Left cardiac atrium (tissue), 4 donors: Measurements from ENCODE around the gene TCF23. TPM values are rescaled to one million over a fixed set of nuclear protein-coding genes. Genes with fewer than 3 reads are reported as not detected.
"Not testable (repeated sequence)": the region's sequence is repeated elsewhere in the genome, so short reads cannot be mapped to it uniquely, and the experiment has no call there.

Experiments
- ATAC-seq, 2 donors: fragments of 200-7000 bp; cut with Tn5 transposase; one replicate each; pipeline ENCODE4 v1.9.1; 2020; ENCODE audit warnings: mild to moderate bottlenecking in 2 of 2, moderate library complexity in 2 of 2
- DNase-seq: peaks from one replicate; pipeline ENCODE4 v3.0.0-alpha.2; 2020
- intact Hi-C, 2 donors: fragments of 100-400 bp; cut with DNase I; formaldehyde crosslinking; loops; one replicate each; pipeline versions ENCODE4 v1.14.1 to v1.15.1; 2022 to 2023
- long read RNA-seq: library from polyadenylated mRNA; unstranded; transcript quantifications from one replicate; pipeline ENCODE4 v2.0.0, GENCODE V29; 2021
- total RNA-seq, 2 donors: library from RNA; stranded (reverse); fragmentation: NEBNext Ultra II Directional; extraction: Animal tissue kit (Norgen Biotek cat#: 25700); gene quantifications; one replicate each; pipeline ENCODE4 v1.2.1, GENCODE V29; 2021
- donor health status: DM: no; HTN: yes; CAD: no.
- donor health status: DM: no; HTN: yes; CAD: no; lungs with severe emphysema.
- donor health status: DM: yes; HTN: yes; CAD: no.
- donor health status: Dilated cardiomyopathy.

The TCF23 gene
- total RNA-seq: under 1 TPM in 1 of 2 donors, not detected in 1; 0.24 TPM
- long read RNA-seq: 0 reads

DNA sequence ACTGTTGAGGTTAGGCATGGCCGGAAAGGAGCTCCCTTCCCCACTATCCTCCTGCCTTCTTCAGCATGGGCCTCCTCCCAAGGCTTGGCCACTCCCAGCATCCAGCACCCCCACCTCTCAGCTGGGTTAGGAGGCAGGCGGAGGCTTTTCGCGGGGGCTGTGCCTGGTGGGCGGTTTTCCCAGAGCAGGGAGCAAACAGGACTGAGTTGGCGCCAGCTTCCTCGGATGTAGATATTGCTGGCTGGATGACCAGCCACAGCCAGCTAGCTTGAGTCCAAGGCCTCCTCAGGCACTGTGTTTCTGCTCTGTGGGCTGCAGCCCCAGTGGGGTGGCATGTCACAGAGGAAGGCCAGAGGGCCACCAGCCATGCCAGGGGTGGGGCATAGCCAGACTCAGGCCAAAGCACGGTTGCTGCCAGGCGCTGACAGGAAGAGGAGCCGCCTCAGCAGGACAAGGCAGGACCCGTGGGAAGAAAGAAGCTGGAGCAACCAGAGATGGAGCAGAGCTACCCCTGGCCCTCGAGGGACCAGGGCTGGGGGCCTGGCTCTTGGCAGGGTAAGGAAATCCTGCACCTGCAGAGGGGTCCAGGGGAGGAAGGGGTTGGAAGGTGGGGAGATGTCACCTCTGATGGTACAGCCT, at the start of gene TCF23:
Gene TCF23 (plus strand): TSS at position 204 of the 639 bp plus-strand sequence. CDS start 130 bp downstream, at position 334.
- peak; percentile 74 to 81 for ATAC-seq
- DNase-seq: peak; percentile 44
- intact Hi-C loops: no loop called here

DNA sequence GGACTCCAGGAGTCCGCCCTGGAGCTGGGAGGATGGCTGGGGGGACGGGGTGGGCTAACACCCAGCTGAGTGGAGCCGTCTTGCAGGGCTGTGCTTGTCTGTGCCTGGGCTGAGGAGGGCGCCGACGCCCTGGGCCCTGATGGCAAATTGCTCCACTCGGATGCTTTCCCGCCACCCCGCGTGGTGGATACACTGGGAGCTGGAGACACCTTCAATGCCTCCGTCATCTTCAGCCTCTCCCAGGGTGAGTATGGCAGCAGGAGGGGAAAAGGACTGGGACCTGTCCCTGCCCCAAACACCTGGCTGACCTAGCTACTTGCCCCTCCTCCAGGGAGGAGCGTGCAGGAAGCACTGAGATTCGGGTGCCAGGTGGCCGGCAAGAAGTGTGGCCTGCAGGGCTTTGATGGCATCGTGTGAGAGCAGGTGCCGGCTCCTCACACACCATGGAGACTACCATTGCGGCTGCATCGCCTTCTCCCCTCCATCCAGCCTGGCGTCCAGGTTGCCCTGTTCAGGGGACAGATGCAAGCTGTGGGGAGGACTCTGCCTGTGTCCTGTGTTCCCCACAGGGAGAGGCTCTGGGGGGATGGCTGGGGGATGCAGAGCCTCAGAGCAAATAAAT, 49.4 kb upstream of the TCF23 start:
- ATAC-seq: no peak
- no peak for DNase-seq

DNA sequence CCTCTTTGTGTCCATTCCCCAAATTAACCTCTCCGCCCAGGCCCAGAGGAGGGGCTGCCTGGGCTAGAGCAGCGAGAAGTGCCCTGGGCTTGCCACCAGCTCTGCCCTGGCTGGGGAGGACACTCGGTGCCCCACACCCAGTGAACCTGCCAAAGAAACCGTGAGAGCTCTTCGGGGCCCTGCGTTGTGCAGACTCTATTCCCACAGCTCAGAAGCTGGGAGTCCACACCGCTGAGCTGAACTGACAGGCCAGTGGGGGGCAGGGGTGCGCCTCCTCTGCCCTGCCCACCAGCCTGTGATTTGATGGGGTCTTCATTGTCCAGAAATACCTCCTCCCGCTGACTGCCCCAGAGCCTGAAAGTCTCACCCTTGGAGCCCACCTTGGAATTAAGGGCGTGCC, 48.8 kb upstream of the TCF23 start:
- DNase-seq: no peak

More for the DNA sequence above, 49.4 kb upstream of the TCF23 start:
- intact Hi-C loops: loop anchor here in 1 of 2 donors (5.0 to 10.0 kb wide), 2 partner anchors 93 to 185 kb away; partner anchors contain the start of gene TRIM54

DNA sequence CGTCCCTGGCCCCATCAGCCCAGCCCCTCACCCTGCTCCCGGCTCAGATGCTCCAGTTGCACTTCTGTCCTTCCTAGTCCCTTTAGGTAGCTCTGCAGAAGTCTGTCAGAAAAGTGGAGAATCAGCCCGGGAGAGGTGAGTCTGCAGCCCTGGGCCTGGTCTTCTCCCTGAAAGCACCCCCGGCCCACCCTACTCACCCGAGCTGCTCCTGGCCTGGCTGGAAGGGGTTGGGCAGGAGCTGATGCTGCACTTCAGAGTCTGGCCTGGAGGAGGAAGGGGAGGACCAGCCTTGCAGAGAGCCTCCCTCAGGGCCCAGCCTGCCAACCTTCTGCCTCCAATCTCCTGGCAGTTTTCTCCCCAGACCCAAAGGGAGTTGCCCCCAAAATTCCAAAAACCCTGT, 46.5 kb upstream of the TCF23 start:
- intact Hi-C loops: no loop called here
- ATAC-seq: no peak
- no peak for DNase-seq

More for the DNA sequence above, 48.8 kb upstream of the TCF23 start:
- intact Hi-C loops: no loop called here
- ATAC-seq: no peak

DNA sequence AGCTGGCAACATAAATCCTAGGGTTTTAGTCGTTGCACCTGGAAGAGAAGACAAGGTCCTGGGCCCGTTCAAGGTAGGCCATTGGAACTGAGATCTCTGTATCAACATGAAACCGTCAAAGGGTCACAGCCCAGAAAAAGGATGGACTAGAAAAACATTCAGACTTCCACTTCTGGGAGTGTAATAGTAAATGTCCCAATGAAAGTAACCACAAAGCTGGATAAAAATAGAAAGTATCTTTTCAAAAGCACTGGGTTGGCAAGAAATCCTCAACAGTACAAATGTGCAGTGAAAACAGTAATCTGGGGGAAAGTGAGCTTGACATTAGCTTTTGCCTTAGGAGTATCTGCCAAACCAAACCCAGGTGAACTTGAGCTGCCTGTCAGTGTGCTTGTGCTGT, 42.8 kb upstream of the TCF23 start:
- no peak for DNase-seq
- intact Hi-C loops: no loop called here
- no peak for ATAC-seq

DNA sequence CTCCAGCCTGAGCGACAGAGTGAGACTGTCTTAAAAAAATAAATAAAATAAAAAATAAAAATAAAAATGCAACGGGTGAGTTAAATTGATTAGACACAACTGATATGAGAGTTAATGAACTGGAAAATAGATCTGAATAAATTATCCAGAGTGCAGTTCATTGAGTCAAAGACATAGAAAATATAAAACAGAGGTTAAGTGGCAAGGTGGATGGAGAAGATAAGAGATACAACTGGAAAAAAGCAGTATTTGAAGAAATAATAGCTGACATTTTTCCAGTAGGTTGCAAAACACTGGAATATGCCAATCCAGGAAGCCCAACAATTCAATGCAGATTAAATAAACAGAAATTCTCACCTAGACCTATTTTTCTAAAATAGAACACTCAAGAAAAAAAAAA, 40.6 kb upstream of the TCF23 start:
- DNase-seq: no peak
- no peak for ATAC-seq
- intact Hi-C loops: no loop called here

DNA sequence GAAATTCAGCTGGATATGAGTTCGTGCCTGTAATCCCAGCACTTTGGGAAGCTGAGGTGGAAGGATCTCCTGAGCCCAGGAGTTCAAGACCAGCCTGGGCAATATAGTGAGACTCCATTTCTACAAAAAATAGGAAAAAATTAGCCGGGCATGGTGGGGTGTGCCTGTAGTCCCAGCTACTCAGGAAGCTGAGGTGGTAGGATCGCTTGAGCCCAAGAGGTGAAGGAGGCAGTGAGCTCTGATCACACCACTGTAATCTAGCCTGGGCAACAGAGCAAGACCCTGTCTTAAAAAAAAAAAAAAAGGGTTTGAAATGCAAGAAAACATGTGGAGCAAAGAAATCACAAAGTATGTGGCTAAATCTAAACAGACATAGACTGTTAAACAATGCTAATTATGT, 39.7 kb upstream of the TCF23 start:
- DNase-seq (no peak), ATAC-seq (no peak)
- intact Hi-C loops: no loop called here

DNA sequence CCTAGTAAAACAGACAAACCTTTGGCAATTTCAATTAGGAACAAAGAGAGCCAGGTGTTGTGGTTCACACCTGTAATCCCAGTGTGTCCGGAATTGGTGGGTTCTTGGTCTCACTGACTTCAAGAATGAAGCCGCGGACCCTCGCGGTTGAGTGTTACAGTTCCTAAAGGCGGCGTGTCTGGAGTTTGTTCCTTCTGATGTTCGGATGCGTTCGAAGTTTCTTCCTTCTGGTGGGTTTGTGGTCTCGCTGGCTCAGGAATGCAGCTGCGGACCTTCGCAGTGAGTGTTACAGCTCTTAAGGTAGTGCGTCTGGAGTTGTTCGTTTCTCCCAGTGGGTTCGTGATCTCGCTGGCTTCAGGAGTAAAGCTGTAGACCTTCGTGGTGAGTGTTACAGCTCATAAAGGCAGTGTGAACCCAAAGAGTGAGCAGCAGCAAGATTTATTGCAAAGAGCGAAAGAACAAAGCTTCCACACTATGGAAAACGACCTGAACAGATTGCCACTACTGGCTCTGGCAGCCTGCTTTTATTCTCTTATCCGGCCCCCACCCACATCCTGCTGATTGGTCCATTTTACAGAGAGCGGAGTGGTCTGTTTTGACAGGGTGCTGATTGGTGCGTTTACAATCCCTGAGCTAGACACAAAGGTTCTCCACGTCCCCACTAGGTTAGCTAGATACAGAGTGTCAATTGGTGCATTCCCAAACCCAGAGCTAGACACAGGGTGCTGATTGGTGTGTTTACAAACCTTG, 38.0 kb upstream of the TCF23 start:
- intact Hi-C loops, DNase-seq: not testable (repeated sequence)

DNA sequence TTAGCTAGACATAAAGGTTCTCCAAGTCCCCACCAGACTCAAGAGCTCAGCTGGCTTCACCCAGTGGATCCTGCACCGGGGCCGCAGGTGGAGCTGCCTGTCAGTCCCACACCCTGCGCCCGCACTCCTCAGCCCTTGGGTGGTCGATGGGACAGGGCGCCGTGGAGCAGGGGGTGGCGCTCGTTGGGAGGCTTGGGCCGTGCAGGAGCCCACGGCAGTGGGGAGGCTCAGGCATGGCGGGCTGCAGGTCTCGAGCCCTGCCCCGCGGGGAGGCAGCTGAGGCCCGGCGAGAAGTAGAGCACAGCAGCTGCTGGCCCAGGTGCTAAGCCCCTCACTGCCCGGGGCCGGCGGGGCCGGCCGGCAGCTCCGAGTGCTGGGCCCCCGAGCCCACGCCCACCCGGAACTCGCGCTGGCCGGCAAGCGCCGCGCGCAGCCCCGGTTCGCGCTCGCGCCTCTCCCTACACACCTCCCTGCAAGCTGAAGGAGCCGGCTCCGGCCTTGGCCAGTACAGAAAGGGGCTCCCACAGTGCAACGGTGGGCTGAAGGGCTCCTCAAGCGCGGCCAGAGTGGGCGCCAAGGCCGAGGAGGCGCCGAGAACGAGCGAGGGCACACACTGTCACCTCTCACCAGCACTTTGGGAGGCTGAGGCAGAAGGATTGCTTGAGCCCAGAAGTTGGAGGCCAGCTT, 37.3 kb upstream of the TCF23 start:
- DNase-seq, intact Hi-C loops, ATAC-seq: not testable (repeated sequence)

More for the DNA sequence above, 38.0 kb upstream of the TCF23 start:
- ATAC-seq: not testable (repeated sequence)

DNA sequence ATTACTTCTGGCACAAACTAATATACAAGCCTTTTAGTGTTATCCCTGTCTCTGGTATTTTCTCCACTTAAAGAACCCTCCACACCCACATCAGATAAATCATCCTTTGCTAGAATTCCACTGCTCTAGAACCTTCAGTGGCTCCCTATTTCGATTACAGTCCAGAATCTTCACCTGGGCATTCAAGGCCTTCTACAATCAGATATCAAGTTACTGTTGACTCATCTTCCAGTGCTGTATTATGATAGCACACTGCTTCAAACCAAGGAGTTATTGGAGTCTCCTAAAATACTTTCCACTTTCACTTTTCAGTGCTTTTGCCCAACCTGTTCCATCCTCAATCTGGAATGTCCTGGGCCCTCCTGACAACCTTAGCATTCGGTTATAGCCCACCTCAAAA, 33.3 kb upstream of the TCF23 start:
- DNase-seq (no peak), ATAC-seq (no peak)
- intact Hi-C loops: no loop called here

DNA sequence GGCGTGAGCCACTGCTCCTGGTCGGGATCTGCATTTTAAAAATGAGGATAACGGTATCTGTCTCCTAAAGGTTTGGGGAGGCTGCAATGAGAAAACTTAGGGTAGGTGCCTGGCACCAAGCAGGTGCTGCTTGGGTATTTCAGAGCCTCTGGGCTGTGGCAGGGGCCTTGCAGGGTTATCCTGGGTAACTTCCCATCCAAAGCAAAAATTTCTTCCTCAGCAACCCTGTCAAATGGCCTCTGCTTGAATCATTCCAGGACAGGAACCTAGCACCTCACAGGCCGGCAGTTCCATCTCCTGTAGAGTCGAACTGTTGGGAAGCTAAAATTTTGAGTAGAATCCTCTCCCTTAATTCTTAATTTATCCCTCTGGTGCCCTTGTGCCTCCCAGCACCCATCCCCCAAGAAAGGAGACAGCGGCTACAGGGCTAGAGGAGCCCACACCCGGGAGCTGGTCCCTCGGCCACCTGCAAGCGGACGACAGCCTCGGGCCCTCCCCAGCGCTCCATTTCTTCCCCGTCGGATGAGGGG, 30.7 kb upstream of the TCF23 start:
- no peak for ATAC-seq
- no peak for DNase-seq
- intact Hi-C loops: no loop called here

DNA sequence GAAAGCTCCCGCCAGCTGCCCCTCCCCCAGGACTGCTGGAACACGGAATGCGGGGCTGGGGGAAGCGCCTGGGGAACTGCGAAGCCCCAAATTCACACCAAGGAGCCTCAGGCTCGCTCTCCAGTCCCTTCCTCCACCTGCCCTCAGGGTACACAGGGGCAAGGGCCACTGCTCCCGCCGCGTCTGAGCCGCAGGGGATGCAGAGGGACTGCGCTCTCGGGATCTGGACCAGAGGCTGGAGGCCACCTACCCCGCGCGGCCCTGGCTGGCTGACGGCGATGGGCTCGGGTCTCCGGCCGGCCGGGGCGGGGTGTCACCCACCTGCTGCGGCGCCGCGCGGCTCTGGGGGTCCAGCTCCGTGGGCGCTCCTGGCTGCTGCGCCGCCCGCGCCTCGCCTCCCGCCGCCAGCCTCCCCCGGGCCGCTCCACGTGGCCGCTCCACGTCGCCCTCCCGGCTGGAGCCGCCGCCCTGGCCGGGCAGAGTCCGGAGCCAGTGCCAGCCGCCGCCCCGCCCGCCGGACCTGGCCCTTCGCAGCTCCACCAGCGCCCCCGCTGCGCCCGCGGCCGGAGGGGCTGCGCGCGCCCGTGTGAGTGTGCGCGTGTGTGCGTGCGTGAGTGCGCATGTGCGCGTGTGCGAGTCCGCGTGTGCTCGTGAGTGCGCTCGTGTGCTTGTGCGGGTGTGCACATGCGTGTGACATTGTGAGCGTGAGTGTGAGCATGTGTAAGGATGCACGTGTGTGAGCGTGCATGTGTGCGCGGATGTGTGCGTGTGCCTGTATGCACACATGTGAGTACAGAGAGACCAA, 30.1 kb upstream of the TCF23 start, which contains the start of gene CGREF1:
Gene CGREF1 (minus strand): TSS at position 604 of the 805 bp plus-strand sequence. CDS start 14,762 bp downstream, outside the sequence.
- intact Hi-C loops: no loop called here
- ATAC-seq (peak; percentile 20 to 28), DNase-seq (no peak)

DNA sequence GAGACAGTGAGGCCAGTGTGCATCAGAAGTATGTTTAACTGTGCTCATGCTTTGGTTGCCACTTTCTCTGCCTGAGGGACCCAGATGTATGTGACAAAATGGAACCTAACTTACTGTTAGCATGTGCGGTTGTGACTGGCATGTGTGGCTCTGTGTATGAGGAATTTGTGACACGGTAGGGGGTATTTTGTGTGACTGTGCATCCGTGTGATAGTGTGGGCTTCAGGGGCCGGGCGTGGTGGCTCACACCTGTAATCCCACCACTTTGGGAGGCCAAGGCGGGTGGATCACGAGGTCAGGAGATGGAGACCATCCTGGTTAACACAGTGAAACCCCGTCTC, 29.5 kb upstream of the TCF23 start:
- intact Hi-C loops, DNase-seq, ATAC-seq: not testable (repeated sequence)

DNA sequence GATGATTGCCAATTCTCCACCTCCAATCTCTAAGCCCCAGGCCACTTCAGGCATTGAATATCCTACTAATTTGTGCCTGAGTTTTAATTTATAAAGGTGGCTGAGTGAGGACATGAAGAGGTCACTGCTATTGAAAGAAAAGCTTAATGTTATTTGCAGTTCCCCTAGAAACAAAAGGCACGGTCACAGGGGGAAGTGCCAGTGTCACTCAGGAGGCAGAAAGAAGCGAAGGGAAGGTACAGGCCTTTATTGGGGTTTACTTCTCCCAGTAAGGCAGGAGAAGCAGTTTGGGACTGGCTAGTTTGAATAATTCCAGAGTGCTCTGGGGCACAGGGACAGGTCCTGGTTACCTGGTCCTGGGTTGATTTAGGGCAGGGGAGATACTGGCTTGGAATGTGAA, 26.9 kb upstream of the TCF23 start:
- ATAC-seq (no peak), DNase-seq (no peak)
- intact Hi-C loops: no loop called here

DNA sequence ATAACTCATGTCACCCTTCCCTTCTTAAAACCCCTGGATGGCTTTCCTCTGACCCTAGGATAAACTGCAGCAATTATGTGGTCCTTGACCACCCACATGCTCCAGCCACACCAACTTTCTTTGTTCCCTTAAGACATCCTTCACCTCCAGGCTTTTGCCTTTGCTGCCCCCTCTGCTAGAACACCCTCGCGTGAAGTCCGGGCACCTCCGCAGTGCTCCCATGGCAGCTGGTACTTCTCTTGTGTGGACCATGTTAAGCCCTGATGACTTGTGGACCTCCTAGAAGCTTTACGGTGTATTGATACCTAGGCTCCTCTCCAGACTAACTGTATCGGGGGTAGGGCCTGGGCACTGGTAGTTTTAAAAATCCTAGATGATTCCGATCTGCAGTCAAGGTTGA, 26.0 kb upstream of the TCF23 start:
- intact Hi-C loops: no loop called here
- no peak for ATAC-seq

DNA sequence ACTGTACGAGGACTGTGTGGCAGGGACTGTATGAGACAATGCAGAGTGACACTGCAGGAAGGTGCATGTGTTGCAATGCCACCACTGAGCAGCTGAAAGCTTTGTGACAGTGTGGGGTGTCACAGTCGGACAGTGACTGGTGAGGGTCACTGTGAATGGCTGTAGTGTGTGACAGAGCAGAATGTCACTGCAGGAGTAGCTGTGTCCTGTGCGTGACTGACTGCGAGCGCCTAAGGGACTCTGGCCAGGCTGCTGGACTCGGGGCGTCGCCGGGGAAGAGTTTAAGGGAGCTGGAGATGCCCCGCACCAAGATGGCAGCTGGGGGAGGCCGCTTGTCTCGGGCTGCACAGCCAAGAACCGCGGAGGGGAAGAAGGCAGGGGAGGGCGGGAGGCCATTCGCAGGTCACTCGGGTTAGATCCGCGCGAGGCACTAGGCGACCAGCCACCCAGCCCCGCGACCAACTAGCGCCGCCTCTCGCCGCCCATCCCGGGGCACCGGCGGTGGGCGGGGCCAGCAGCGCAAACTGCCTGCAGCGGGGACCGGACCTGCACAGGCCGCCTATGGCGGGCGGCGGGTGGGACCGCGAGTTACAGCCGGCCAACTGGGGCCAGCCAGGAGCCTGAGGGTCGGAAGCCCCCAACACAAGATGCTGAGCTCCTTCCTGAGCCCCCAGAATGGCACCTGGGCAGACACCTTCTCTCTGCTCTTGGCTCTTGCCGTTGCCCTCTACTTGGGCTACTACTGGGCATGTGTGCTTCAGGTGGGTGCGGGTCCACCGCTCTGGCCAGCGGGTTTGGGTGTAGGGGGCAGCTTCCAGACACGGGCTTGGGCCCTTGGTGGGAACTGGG, 25.3 kb upstream of the TCF23 start, which contains the start of gene ABHD1:
Gene ABHD1 (plus strand): TSS at position 514 of the 849 bp plus-strand sequence. CDS start 134 bp downstream, at position 648.
- intact Hi-C loops: no loop called here
- ATAC-seq (peak; percentile 84 to 86), DNase-seq (peak; percentile 74)

More for the DNA sequence above, 26.0 kb upstream of the TCF23 start:
- DNase-seq: no peak

DNA sequence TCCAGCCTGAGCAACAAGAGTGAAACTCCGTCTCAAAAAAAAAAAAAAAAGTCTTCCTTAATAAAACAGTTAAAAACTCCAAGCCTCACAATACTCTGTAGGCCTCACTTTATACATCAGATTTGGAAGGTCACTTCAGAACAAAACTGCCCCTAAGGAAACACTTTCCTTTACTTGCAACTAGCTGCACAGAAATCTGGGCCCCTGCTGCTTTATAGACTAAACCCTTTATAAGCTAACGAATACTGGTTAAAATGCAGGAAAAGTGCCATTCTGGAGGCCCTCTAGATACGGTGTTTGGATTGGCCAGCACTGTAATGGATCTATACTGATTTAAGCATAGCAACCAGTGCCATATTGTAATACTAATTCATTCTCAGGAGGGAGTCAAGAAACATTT, 23.7 kb upstream of the TCF23 start:
- ATAC-seq: no peak
- intact Hi-C loops: no loop called here
- no peak for DNase-seq
